Mesenchymal stem cell (in vitro differentiated cells and primary cell): ENCODE measurements around the gene LFNG.
A peak's percentile ranks its signal among the peaks of the same experiment; 100 is the strongest.

Experiments
- DNase-seq: peaks from one replicate; pipeline ENCODE4 v3.0.0-alpha.2; 2013
- H2AFZ ChIP-seq: one replicate; pipeline ENCODE4 v1.6.1; 2013; ENCODE audit warnings: low read depth, mild to moderate bottlenecking, control low read depth, inconsistent platforms, low read length, moderate library complexity
- H2AK5ac ChIP-seq: 2 replicates; pipeline ENCODE4 v1.6.1; 2013; ENCODE audit warnings: low read length, moderate library complexity, mild to moderate bottlenecking, inconsistent platforms; ENCODE audit not compliant: severe bottlenecking
- H2BK120ac ChIP-seq: one replicate; pipeline ENCODE4 v1.6.1; 2013; ENCODE audit warnings: low read depth, mild to moderate bottlenecking, inconsistent platforms, low read length, moderate library complexity
- H2BK12ac ChIP-seq, 2 experiments: one replicate each; pipeline ENCODE4 v1.6.1; 2013; ENCODE audit warnings: inconsistent platforms in 2 of 2, low read length in 2 of 2, mild to moderate bottlenecking in 2 of 2, moderate library complexity in 2 of 2, control low read depth in 1 of 2
- H2BK15ac ChIP-seq: one replicate; pipeline ENCODE4 v1.6.1; 2013; ENCODE audit warnings: mild to moderate bottlenecking, low read depth, inconsistent platforms; ENCODE audit not compliant: poor library complexity, severe bottlenecking
- H2BK5ac ChIP-seq: 2 replicates; pipeline ENCODE4 v1.6.1; 2013; ENCODE audit warnings: low read depth, mild to moderate bottlenecking, low read length, control low read depth, inconsistent platforms; ENCODE audit not compliant: poor library complexity, severe bottlenecking
- H3K14ac ChIP-seq, 2 experiments: one replicate each; pipeline ENCODE4 v1.6.1; 2013; ENCODE audit warnings: inconsistent platforms in 2 of 2, low read length in 2 of 2, control low read depth in 1 of 2, mild to moderate bottlenecking in 1 of 2, moderate library complexity in 1 of 2
- H3K18ac ChIP-seq, 2 experiments: one replicate each; pipeline ENCODE4 v1.6.1; 2013; ENCODE audit warnings: inconsistent platforms in 2 of 2, low read length in 2 of 2, control low read depth in 1 of 2, low read depth in 1 of 2, mild to moderate bottlenecking in 1 of 2
- H3K23ac ChIP-seq, 2 experiments: one replicate each; pipeline ENCODE4 v1.6.1; 2013; ENCODE audit warnings: inconsistent platforms in 2 of 2, low read length in 2 of 2, mild to moderate bottlenecking in 2 of 2, moderate library complexity in 2 of 2, control low read depth in 1 of 2
- H3K27ac ChIP-seq: 2 replicates; pipeline ENCODE4 v1.5.1; 2013; ENCODE audit warnings: mild to moderate bottlenecking, moderate library complexity, low read length, control low read depth, inconsistent platforms; ENCODE audit not compliant: poor library complexity, severe bottlenecking
- H3K27me3 ChIP-seq, 2 experiments: 2 replicates each; pipeline versions ENCODE4 v1.6.1 to v1.7.0; 2013; ENCODE audit warnings: low read length in 2 of 2, mild to moderate bottlenecking in 2 of 2, moderate library complexity in 2 of 2, control low read depth in 1 of 2, inconsistent platforms in 1 of 2; ENCODE audit not compliant: control insufficient read depth in 1 of 2, insufficient read depth in 1 of 2
- H3K36me3 ChIP-seq, 2 experiments: 2 replicates each; pipeline versions ENCODE4 v1.6.1 to v1.7.0; 2013; ENCODE audit warnings: low read length in 2 of 2, control low read depth in 1 of 2, inconsistent platforms in 1 of 2, low read depth in 1 of 2, mild to moderate bottlenecking in 1 of 2; ENCODE audit not compliant: insufficient read depth in 2 of 2, control insufficient read depth in 1 of 2
- H3K4ac ChIP-seq, 2 experiments: one replicate each; pipeline ENCODE4 v1.6.1; 2013; ENCODE audit warnings: inconsistent platforms in 2 of 2, low read length in 2 of 2, mild to moderate bottlenecking in 2 of 2, moderate library complexity in 2 of 2, control low read depth in 1 of 2, low read depth in 1 of 2
- H3K4me1 ChIP-seq: 2 replicates; pipeline ENCODE4 v1.6.1; 2013; ENCODE audit warnings: low read depth, low read length, control low read depth; ENCODE audit not compliant: control insufficient read depth, insufficient read depth
- H3K4me2 ChIP-seq: 2 replicates; pipeline ENCODE4 v1.6.1; 2013; ENCODE audit warnings: low read length, mild to moderate bottlenecking, inconsistent platforms; ENCODE audit not compliant: poor library complexity, severe bottlenecking
- H3K4me3 ChIP-seq, 2 experiments: 2 replicates each; pipeline versions ENCODE4 v1.5.1 to v1.7.0; 2013; ENCODE audit warnings: low read length in 2 of 2, mild to moderate bottlenecking in 2 of 2, control low read depth in 1 of 2, low read depth in 1 of 2; ENCODE audit not compliant: insufficient read depth in 1 of 2
- H3K79me1 ChIP-seq: replicated peaks from 2 replicates; pipeline ENCODE4 v1.6.1; 2013; ENCODE audit warnings: mild to moderate bottlenecking, control low read depth, low read length, inconsistent platforms; ENCODE audit not compliant: poor library complexity, severe bottlenecking
- H3K9ac ChIP-seq: 2 replicates; pipeline ENCODE4 v1.7.0; 2013; ENCODE audit warnings: mild to moderate bottlenecking, low read length, moderate library complexity
- H3K9me3 ChIP-seq: 2 replicates; pipeline ENCODE4 v1.7.0; 2013; ENCODE audit warnings: mild to moderate bottlenecking, low read length; ENCODE audit not compliant: control insufficient read depth
- H4K8ac ChIP-seq: one replicate; pipeline ENCODE4 v1.6.1; 2013; ENCODE audit warnings: inconsistent platforms, mild to moderate bottlenecking, low read length, moderate library complexity
- H4K91ac ChIP-seq: one replicate; pipeline ENCODE4 v1.6.1; 2013; ENCODE audit warnings: mild to moderate bottlenecking, low read length, inconsistent platforms
- WGBS: methylation state at CpG from one replicate; pipeline ENCODE4 v1.1.7; 2013; ENCODE audit warnings: mixed read lengths; 5-methylcytosine and 5-hydroxymethylcytosine counted together

Gene LFNG

DNA sequence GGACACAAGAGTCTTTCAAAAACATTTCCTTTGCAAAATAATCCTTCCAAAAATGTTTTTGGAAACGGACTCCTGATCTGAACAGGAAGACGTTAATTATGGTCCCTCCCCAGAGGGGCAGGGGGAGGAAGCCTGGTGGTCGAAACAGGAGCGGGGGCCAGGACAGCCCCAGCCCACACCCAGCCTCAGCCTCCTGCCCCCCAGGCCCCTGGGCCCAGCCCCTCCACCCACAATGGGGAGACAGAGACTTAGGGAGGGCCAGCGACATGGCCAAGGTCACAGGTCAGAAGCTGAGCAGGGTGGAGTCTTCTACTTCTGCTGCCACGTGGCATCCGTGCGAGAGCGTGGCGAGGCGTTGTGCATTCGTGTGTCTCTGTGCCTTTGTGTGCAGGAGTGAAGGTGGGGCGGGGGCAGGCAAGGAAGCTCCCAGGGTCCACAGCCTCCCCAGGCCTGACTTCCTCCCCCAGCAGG, 29.4 kb upstream of the LFNG start:
- Histone ChIP-seq H3K9me3 (no peaks in the 10 kb centered on the region), H3K27ac (no peak overlapping the region), H3K4me2 (no peak overlapping the region), H3K9ac (no peak overlapping the region), H2BK12ac (no peak overlapping the region), H3K4me3 (no peak overlapping the region), H3K36me3 (no peaks in the 10 kb centered on the region), H3K79me1 (no peaks in the 10 kb centered on the region), H2AFZ (no peak overlapping the region), H2BK5ac (no peak overlapping the region), H2AK5ac (no peak overlapping the region), H3K14ac (no peak overlapping the region), H2BK15ac (no peak overlapping the region), H4K91ac (no peak overlapping the region), H2BK120ac (no peak overlapping the region), H3K23ac (no peak overlapping the region), H3K27me3 (peaks cover 0 to 9% of the 10 kb centered on the region in 2 experiments), H4K8ac (no peak overlapping the region), H3K18ac (no peak overlapping the region), H3K4me1 (peaks cover 11% of the 10 kb centered on the region), H3K4ac (no peak overlapping the region)
- no peak for DNase-seq
- 78% methylated on average over 12 of the region's 13 CpGs for WGBS

- peaks cover 11% of the 10 kb centered on the region for H3K4me1 ChIP-seq
- no peaks in the 10 kb centered on the region for H3K9me3 ChIP-seq
- H2AFZ ChIP-seq, result no peak overlapping the region
- no peak overlapping the region for H2BK120ac ChIP-seq
- H3K27me3 ChIP-seq, result peaks cover 0 to 16% of the 10 kb centered on the region in 2 experiments
- H3K4ac ChIP-seq, result no peak overlapping the region
- no peak overlapping the region for H2AK5ac ChIP-seq
- no peak overlapping the region for H3K18ac ChIP-seq
- no peak overlapping the region for H3K4me2 ChIP-seq
- WGBS, result 94% methylated on average over 2 of the region's 2 CpGs
- no peak overlapping the region for H3K4me3 ChIP-seq
- H3K79me1 ChIP-seq, result no peaks in the 10 kb centered on the region
- no peak overlapping the region for H4K8ac ChIP-seq
- no peak overlapping the region for H2BK5ac ChIP-seq
- H2BK15ac ChIP-seq, result no peak overlapping the region
- no peak overlapping the region for H4K91ac ChIP-seq
- H3K23ac ChIP-seq, result no peak overlapping the region
- H2BK12ac ChIP-seq, result no peak overlapping the region
- H3K27ac ChIP-seq, result no peak overlapping the region
- no peak overlapping the region for H3K14ac ChIP-seq
- no peak overlapping the region for H3K9ac ChIP-seq
- H3K36me3 ChIP-seq, result no peaks in the 10 kb centered on the region
- DNase-seq, result no peak
These were observed 27.5 kb upstream of the LFNG start for GRCh38 chr7:2492038-2492437.

DNA sequence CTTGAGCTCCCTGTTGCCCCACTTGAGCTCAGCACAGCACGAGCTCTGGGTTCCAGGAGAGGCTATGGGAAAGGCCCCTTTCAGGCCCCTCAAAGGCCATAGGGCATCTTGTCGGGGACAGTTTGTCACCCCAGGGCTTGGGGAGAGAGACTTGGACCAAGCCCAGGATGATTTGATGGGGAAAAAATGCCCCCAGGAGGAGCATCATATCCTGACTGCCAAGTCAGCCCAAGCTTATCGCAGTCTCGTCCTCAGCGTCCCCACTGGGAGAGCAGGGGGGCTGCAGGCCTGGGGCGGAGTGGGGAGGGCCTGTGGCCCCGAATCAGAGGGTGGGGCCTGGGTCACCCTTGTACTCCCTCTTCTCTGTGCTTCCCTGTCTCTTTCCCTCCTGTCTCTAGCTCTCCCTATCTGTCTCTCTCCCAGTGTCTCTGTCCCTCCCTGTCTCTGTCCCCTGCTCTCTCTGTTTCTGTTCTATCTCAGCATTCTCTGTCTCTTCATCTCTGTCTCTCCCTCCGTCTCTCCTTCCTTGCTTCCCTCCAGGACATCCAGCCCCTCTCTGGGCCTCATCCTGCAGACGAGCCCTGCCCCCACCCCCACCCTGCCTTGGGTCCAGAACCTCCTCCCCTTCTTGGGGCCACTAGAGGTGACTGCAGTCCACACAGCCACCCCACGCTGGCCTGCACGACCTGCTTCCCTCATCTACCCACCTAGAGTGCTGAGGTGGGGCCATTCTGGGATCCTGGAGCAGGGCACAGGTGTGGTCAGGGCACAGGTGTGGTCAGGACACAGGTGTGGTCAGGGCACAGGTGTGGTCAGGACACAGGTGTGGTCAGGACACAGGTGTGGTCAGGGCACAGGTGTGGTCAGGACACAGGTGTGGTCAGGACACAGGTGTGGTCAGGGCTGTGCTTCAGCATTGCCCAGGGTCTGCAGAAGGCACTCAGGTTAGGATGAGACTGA, 26.1 kb upstream of the LFNG start:
- Histone ChIP-seq H2AFZ (no peak overlapping the region), H3K79me1 (no peaks in the 10 kb centered on the region), H3K4me2 (no peak overlapping the region), H3K9me3 (no peaks in the 10 kb centered on the region), H4K91ac (no peak overlapping the region), H3K4me3 (no peak overlapping the region), H3K18ac (no peak overlapping the region), H2BK120ac (no peak overlapping the region), H2BK15ac (no peak overlapping the region), H3K23ac (no peak overlapping the region), H4K8ac (no peak overlapping the region), H3K14ac (no peak overlapping the region), H3K27me3 (peaks cover 0 to 29% of the 10 kb centered on the region in 2 experiments), H3K4ac (no peak overlapping the region), H3K36me3 (no peaks in the 10 kb centered on the region), H3K27ac (no peak overlapping the region), H2BK5ac (no peak overlapping the region), H2BK12ac (no peak overlapping the region), H3K4me1 (peaks cover 10% of the 10 kb centered on the region), H2AK5ac (no peak overlapping the region), H3K9ac (no peak overlapping the region)
- 57% methylated on average over 9 of the region's 11 CpGs for WGBS
- no peak for DNase-seq

DNA sequence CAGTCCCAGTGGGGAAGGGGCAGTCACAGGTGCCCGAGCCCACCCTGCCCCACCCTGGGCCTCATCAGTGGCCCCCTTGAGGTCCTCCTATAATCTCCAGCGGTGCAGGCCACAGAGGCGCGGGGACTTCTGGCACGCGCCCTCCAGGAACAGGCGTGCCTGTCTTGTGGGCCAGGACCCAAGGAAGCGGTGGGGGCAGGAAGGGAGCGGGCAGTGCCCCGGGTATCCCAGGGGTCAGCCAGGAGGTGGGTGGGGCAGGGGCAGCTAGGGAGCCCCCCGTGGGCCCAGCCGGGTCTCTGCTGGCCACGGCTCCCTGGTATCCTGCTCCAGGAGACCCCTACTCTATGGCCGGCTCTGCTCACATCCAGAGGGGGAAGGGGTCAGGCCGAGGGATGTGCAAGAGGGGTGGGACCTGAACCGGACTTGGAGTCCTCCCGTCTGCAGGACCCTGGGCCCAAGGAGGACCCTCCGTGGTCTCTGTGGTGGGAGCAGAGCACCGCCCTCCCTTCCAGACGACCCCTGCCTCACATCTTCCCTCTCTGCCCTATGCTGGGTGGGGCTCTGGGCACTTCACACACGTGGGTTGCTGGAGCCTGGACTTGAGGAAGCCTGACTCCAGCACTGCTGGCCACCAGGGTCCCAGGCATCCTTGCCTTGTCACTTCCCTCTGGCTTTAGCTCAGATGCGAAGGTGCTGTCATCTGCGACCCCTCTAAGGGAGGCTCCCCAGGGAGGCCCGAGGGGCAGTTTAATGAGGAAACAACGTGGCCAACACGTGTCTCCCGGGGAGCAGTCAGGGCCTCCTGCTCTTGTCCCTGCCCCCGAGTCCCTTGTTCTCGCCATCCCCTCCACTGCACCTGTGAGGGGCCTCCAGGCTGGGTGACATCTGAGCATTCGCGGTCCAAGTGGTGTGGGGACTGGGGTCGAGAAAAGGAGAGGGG, 25.1 kb upstream of the LFNG start:
- Histone ChIP-seq H3K36me3 (no peaks in the 10 kb centered on the region), H4K8ac (no peak overlapping the region), H2AFZ (no peak overlapping the region), H3K4me3 (no peak overlapping the region), H2BK120ac (no peak overlapping the region), H2BK5ac (no peak overlapping the region), H3K18ac (no peak overlapping the region), H3K79me1 (no peaks in the 10 kb centered on the region), H3K9me3 (no peaks in the 10 kb centered on the region), H4K91ac (no peak overlapping the region), H3K27me3 (peaks cover 0 to 36% of the 10 kb centered on the region in 2 experiments), H3K4me2 (no peak overlapping the region), H2BK15ac (no peak overlapping the region), H3K9ac (no peak overlapping the region), H2AK5ac (no peak overlapping the region), H3K27ac (no peak overlapping the region), H3K4me1 (peaks cover 15% of the 10 kb centered on the region), H3K23ac (no peak overlapping the region), H3K14ac (no peak overlapping the region), H2BK12ac (no peak overlapping the region), H3K4ac (peak overlapping the region in 1 of 2 experiments; percentile 6)
- 72% methylated on average over 32 of the region's 32 CpGs for WGBS
- DNase-seq, result no peak
